ENCODE results near the gene MAP2K5. TPM values are rescaled to one million over a fixed set of nuclear protein-coding genes. Genes with fewer than 3 reads are reported as not detected.

MAP2K5 gene
- total RNA-seq, 2 experiments from 2014 or later: 16.9 to 17.4 TPM

- DNase-seq: no peak
- Mint-ChIP-seq H3K9me3 (no peaks in the 10 kb centered on the region), H3K36me3 (ENCODE audit: low read depth) (no peaks in the 10 kb centered on the region), H3K27ac (no peak overlapping the region), H3K27me3 (peaks cover 20% of the 10 kb centered on the region), H3K4me3 (no peak overlapping the region), H3K4me1 (peaks cover 2% of the 10 kb centered on the region)
- ChIA-PET POLR2A (no interaction called here), CTCF (no interaction called here)
These were observed 307.8 kb downstream of the MAP2K5 start for GRCh38 chr15:67850336-67850735.

GRCh38 chr15:67850994-67851571 lies 308.6 kb downstream of the MAP2K5 start:
- peaks cover 2% of the 10 kb centered on the region for H3K4me1 Mint-ChIP-seq
- H3K9me3 Mint-ChIP-seq: no peaks in the 10 kb centered on the region
- H3K4me3 Mint-ChIP-seq: no peak overlapping the region
- no peaks in the 10 kb centered on the region for H3K36me3 Mint-ChIP-seq (ENCODE audit: low read depth)
- H3K27ac Mint-ChIP-seq: no peak overlapping the region
- DNase-seq: no peak
- H3K27me3 Mint-ChIP-seq: peaks cover 20% of the 10 kb centered on the region
- ChIA-PET CTCF (no interaction called here), POLR2A (no interaction called here)

- ChIA-PET POLR2A (no interaction called here), CTCF (no interaction called here)
- Mint-ChIP-seq H3K4me3 (no peak overlapping the region), H3K27ac (no peak overlapping the region), H3K4me1 (peaks cover 2% of the 10 kb centered on the region), H3K9me3 (no peaks in the 10 kb centered on the region), H3K27me3 (peaks cover 20% of the 10 kb centered on the region), H3K36me3 (ENCODE audit: low read depth) (no peaks in the 10 kb centered on the region)
- DNase-seq: no peak
These were observed 309.9 kb downstream of the MAP2K5 start for GRCh38 chr15:67852418-67852817.

- no peak for DNase-seq
- no peak overlapping the region for H3K4me3 Mint-ChIP-seq
- H3K36me3 Mint-ChIP-seq (ENCODE audit: low read depth): no peaks in the 10 kb centered on the region
- peaks cover 11% of the 10 kb centered on the region for H3K27me3 Mint-ChIP-seq
- POLR2A ChIA-PET: interaction anchor here (1.0 kb wide), 1 partner anchor 12 kb away, joined by 3 read pairs; no protein-coding TSS in a partner anchor
- H3K27ac Mint-ChIP-seq: no peak overlapping the region
- H3K4me1 Mint-ChIP-seq: peaks cover 2% of the 10 kb centered on the region
- no peaks in the 10 kb centered on the region for H3K9me3 Mint-ChIP-seq
- CTCF ChIA-PET: interaction anchor here (1.0 kb wide), 1 partner anchor 9 kb away, joined by 4 read pairs; no protein-coding TSS in a partner anchor
These were observed 311.0 kb downstream of the MAP2K5 start for GRCh38 chr15:67853454-67853853.

GRCh38 chr15:67854358-67854757 lies 311.9 kb downstream of the MAP2K5 start:
- no peaks in the 10 kb centered on the region for H3K9me3 Mint-ChIP-seq
- no peak for DNase-seq
- ChIA-PET CTCF (interaction anchor here (1.0 kb wide), 1 partner anchor 8 kb away, joined by 4 read pairs; no protein-coding TSS in a partner anchor), POLR2A (no interaction called here)
- H3K4me3 Mint-ChIP-seq: no peak overlapping the region
- no peak overlapping the region for H3K27ac Mint-ChIP-seq
- no peaks in the 10 kb centered on the region for H3K36me3 Mint-ChIP-seq (ENCODE audit: low read depth)
- H3K27me3 Mint-ChIP-seq: peaks cover 10% of the 10 kb centered on the region
- peaks cover 2% of the 10 kb centered on the region for H3K4me1 Mint-ChIP-seq

- peaks cover 2% of the 10 kb centered on the region for H3K4me1 Mint-ChIP-seq
- no peak overlapping the region for H3K27ac Mint-ChIP-seq
- CTCF ChIA-PET: no interaction called here
- POLR2A ChIA-PET: no interaction called here
- H3K9me3 Mint-ChIP-seq: no peaks in the 10 kb centered on the region
- no peak for DNase-seq
- peaks cover 5% of the 10 kb centered on the region for H3K27me3 Mint-ChIP-seq
- H3K4me3 Mint-ChIP-seq: no peak overlapping the region
- H3K36me3 Mint-ChIP-seq (ENCODE audit: low read depth): no peaks in the 10 kb centered on the region
These were observed 313.3 kb downstream of the MAP2K5 start for GRCh38 chr15:67855842-67856241.

Other genes with a start within 250 kb of the MAP2K5 start
- 1 to 10 TPM; 5.2 to 5.3 TPM for gene C15orf61, start 21.6 kb upstream of the MAP2K5 start, total RNA-seq

All from activated CD4-positive, alpha-beta memory T cell treated with anti-CD3 and anti-CD28 coated beads, Interleukin-2, amount 10 ng/mL, durations not matched to agents 7 days and 5 days (primary cell).